Measurements from ENCODE around the gene OPN1LW.
"Not testable (repeated sequence)": the region's sequence is repeated elsewhere in the genome, so short reads cannot be mapped to it uniquely, and the experiment has no call there.

Gene OPN1LW

GRCh38 chrX:154144010-154144409 is at the start of gene OPN1LW:
TSS of gene OPN1LW (plus strand) at chrX:154144243. CDS start at chrX:154144284, 41 bp downstream.
- DNase-seq (ENCODE audit: extremely low spot score); POLR2A ChIA-PET: not testable (repeated sequence)
- CTCF ChIA-PET: interaction anchor here (1.2 kb wide), 1 partner anchor 164 kb away, joined by 3 read pairs; no protein-coding TSS in a partner anchor

GRCh38 chrX:154094833-154095232 is 49.2 kb upstream of the OPN1LW start:
- POLR2A ChIA-PET: no interaction called here
- DNase-seq (ENCODE audit: extremely low spot score): no peak
- CTCF ChIA-PET: no interaction called here
- TF ChIP-seq CTCF (IDR thresholded peaks at IDR 0.05; ENCODE audit: control extremely low read depth, extremely low read depth, low read depth, missing control alignments): no peak

GRCh38 chrX:154096140-154097002 is 47.7 kb upstream of the OPN1LW start:
- TF ChIP-seq CTCF (IDR thresholded peaks at IDR 0.05; ENCODE audit: control extremely low read depth, extremely low read depth, low read depth, missing control alignments): no peak
- no peak for DNase-seq (ENCODE audit: extremely low spot score)
- ChIA-PET POLR2A (no interaction called here), CTCF (interaction anchor here (1.2 kb wide), 1 partner anchor 13 kb away, joined by 3 read pairs; no protein-coding TSS in a partner anchor)

GRCh38 chrX:154097003-154097588 is 46.9 kb upstream of the OPN1LW start:
- ChIA-PET CTCF (interaction anchor here (1.2 kb wide), 1 partner anchor 14 kb away, joined by 3 read pairs; no protein-coding TSS in a partner anchor), POLR2A (no interaction called here)
- peak; percentile 81 for DNase-seq (ENCODE audit: extremely low spot score)
- TF ChIP-seq CTCF (IDR thresholded peaks at IDR 0.05; ENCODE audit: control extremely low read depth, extremely low read depth, low read depth, missing control alignments): no peak

- CTCF ChIA-PET: no interaction called here
- TF ChIP-seq CTCF (IDR thresholded peaks at IDR 0.05; ENCODE audit: control extremely low read depth, extremely low read depth, low read depth, missing control alignments): no peak
- POLR2A ChIA-PET: no interaction called here
- DNase-seq (ENCODE audit: extremely low spot score): peak; percentile 93
Measured at GRCh38 chrX:154097589-154098541, 46.2 kb upstream of the OPN1LW start, which contains the start of gene MECP2. TSS of gene MECP2 (minus strand) at chrX:154097717.

GRCh38 chrX:154098551-154098950 is 45.5 kb upstream of the OPN1LW start:
- no peak for DNase-seq (ENCODE audit: extremely low spot score)
- ChIA-PET POLR2A (no interaction called here), CTCF (no interaction called here)
- TF ChIP-seq CTCF (IDR thresholded peaks at IDR 0.05; ENCODE audit: control extremely low read depth, extremely low read depth, low read depth, missing control alignments): no peak
